Stimulated activated CD4-positive, alpha-beta T cell treated with anti-CD3 and anti-CD28 coated beads, Interleukin-1b, Interleukin-23, amount 100 ng/mL, for 1 hour (primary cell): ENCODE measurements around the gene RBL1.
A peak's percentile ranks its signal among the peaks of the same experiment; 100 is the strongest.
"Not testable (repeated sequence)": the region's sequence is repeated elsewhere in the genome, so short reads cannot be mapped to it uniquely, and the experiment has no call there.

ENCODE experiments used
- DNase-seq, 2 donors: peaks; one replicate each; pipeline ENCODE4 v3.0.0-alpha.2; 2020; ENCODE audit warnings: low read depth in 2 of 2

The RBL1 gene, protein sequence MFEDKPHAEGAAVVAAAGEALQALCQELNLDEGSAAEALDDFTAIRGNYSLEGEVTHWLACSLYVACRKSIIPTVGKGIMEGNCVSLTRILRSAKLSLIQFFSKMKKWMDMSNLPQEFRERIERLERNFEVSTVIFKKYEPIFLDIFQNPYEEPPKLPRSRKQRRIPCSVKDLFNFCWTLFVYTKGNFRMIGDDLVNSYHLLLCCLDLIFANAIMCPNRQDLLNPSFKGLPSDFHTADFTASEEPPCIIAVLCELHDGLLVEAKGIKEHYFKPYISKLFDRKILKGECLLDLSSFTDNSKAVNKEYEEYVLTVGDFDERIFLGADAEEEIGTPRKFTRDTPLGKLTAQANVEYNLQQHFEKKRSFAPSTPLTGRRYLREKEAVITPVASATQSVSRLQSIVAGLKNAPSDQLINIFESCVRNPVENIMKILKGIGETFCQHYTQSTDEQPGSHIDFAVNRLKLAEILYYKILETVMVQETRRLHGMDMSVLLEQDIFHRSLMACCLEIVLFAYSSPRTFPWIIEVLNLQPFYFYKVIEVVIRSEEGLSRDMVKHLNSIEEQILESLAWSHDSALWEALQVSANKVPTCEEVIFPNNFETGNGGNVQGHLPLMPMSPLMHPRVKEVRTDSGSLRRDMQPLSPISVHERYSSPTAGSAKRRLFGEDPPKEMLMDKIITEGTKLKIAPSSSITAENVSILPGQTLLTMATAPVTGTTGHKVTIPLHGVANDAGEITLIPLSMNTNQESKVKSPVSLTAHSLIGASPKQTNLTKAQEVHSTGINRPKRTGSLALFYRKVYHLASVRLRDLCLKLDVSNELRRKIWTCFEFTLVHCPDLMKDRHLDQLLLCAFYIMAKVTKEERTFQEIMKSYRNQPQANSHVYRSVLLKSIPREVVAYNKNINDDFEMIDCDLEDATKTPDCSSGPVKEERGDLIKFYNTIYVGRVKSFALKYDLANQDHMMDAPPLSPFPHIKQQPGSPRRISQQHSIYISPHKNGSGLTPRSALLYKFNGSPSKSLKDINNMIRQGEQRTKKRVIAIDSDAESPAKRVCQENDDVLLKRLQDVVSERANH

GRCh38 chr20:37095599-37096414 is at the start of gene RBL1:
Gene RBL1 (minus strand): TSS chr20:37095997. CDS start chr20:37095928, 69 bp downstream.
- peak; percentile 55 to 66 for DNase-seq

DNA sequence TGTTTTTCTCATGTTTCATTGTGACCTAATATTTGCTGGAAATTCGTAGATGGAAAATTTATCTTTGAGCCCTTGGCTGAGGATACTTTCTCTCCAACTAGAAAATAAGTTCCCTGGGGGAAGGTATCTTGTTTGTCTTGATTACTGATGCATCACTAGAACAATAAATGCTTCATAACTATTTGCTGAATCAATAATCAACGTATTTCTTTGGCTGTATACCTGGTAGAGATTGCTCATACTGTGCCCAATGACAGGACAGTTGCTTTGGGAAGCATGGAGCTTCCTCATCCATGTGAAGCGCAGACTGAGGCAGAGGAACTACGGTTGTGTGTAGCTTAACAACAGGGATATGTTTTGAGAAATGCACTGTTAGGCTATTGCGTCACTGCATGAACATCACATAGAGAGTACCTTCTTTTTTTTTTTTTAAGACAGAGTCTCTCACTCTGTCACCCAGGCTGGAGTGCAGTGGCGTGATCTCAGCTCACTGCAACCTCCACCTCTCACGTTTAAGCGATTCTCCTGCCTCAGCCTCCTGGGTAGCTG is 49.1 kb upstream of the RBL1 start:
- DNase-seq = no peak

- DNase-seq = no peak
Measured at GRCh38 chr20:37142708-37143107, 46.9 kb upstream of the RBL1 start.

- no peak for DNase-seq
Measured at GRCh38 chr20:37137547-37137946, 41.8 kb upstream of the RBL1 start.

- no peak for DNase-seq
Measured at GRCh38 chr20:37133952-37134351, 38.2 kb upstream of the RBL1 start.

DNA sequence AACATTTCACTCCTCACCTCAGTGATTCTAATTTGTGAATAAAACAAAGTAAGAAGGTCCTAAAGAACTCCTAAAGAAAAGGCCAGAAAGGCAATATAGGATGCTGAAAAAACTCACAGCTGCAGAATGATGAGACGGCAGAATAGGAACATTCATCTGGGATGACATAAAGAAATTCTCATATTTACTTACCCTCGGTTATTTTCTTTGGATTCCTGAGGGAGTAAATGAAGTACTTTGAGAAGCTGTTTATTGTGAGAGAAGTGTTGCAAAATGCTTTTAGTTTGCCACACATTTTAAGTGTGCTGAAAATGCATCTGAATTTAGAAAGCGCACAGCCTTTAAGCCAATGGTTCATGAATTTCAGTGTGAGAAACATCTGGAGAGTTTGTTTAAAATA is 35.7 kb upstream of the RBL1 start:
- DNase-seq = no peak

- DNase-seq = no peak
Measured at GRCh38 chr20:37128803-37129202, 33.0 kb upstream of the RBL1 start.

- not testable (repeated sequence) for DNase-seq
Measured at GRCh38 chr20:37126290-37126689, 30.5 kb upstream of the RBL1 start.

- DNase-seq = no peak
Measured at GRCh38 chr20:37123441-37123840, 27.6 kb upstream of the RBL1 start.

- DNase-seq = no peak
Measured at GRCh38 chr20:37120497-37120896, 24.7 kb upstream of the RBL1 start.

- no peak for DNase-seq
Measured at GRCh38 chr20:37119356-37120036, 23.7 kb upstream of the RBL1 start.

GRCh38 chr20:37114012-37114411 is 18.2 kb upstream of the RBL1 start:
- DNase-seq = no peak

- DNase-seq = no peak
Measured at GRCh38 chr20:37111926-37112455, 16.2 kb upstream of the RBL1 start.

- no peak for DNase-seq
Measured at GRCh38 chr20:37108676-37109075, 12.9 kb upstream of the RBL1 start.

GRCh38 chr20:37102571-37102970 is 6.8 kb upstream of the RBL1 start:
- no peak for DNase-seq

DNA sequence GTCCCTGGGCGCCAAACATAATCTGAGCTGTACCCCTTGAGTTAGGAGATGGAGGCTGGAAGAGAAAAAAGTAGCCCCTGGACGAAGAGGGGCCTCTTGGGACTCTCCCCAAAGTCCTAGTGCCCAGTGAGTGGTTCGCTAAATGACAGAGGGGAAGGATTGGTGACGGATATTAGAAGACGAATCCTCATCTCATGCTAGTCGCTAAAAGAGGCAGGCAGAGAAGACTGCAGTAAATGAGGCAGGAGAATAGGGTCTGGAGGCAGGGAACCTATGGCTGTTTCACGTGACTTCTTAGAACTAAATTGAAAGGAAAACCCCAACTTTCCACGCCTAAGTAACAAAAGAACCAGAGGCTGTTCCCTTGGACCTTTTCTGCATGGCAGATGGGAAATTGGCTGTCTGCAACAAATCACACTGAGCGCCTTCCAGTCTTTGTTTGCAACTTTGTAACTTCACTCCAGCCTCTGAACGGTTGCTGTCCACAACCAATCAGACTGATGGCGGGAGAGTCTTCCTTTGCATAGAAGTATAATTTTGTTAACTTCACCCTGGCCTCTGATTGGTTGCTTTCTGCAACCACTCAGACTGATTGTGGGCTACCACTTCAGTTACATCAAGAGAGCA is 731 bp upstream of the RBL1 start:
- DNase-seq = no peak

GRCh38 chr20:37095108-37095598 is 644 bp downstream of the RBL1 start:
- peak in 1 of 2 donors; percentile 5 for DNase-seq

- DNase-seq = no peak
Measured at GRCh38 chr20:37090407-37090806, 5.4 kb downstream of the RBL1 start.

DNA sequence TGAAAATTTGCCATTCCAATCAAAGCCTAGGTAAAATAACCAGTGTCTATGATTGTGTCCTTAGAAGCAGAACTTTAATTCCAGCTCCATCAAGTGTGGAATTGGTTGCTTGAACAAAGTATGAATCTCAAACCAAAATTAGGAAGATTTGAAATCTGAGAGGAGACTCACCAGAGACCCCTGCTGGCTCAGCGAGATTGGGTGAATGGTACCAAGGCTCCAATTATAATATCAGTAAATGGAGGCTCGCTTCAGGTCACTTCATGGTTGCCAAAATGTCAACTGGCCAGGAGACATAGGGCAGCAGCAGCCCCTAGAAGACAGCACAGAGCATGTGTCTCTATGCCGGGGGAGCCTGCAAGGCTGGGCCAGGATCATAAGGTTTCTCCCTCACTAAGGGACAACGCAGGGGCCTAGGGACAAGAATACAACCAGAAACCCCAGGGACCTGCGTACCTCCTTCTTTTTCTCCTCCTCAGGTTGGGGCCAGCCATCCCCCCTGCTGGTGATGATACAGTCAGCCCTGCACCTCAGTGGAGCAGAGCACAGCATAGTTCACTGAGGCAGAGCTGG is 14.0 kb downstream of the RBL1 start:
- peak in 1 of 2 donors; percentile 5 for DNase-seq
